Heart right ventricle (tissue), 16 donors: ENCODE results near the gene MTRF1L. TPM values are rescaled to one million over a fixed set of nuclear protein-coding genes. Genes with fewer than 3 reads are reported as not detected.

ENCODE experiments used
- ATAC-seq, 8 donors: fragments of 200-7000 bp; cut with Tn5 transposase; one replicate each; pipeline ENCODE4 v1.9.1; 2020; ENCODE audit warnings: mild to moderate bottlenecking in 8 of 8, moderate library complexity in 8 of 8, moderate number of reproducible peaks in 1 of 8
- DNase-seq, 2 donors: peaks; one replicate each; pipeline ENCODE4 v3.0.0-alpha.2; 2020
- H3K27ac ChIP-seq, 10 donors: fragments of 200-600 bp; sonication (generic) in 2 of 10; one replicate each; pipeline versions ENCODE4 v1.5.0 to v1.8.0; 2020 to 2022; ENCODE audit warnings: mild to moderate bottlenecking in 3 of 10
- H3K27me3 ChIP-seq, 7 donors: fragments of 200-600 bp; one replicate each; pipeline ENCODE4 v1.8.0; 2021 to 2022; ENCODE audit warnings: mild to moderate bottlenecking in 2 of 7
- H3K36me3 ChIP-seq, 9 donors: fragments of 200-600 bp; sonication (generic) in 1 of 9; one replicate each; pipeline versions ENCODE4 v1.5.0 to v1.8.0; 2020 to 2022; ENCODE audit warnings: mild to moderate bottlenecking in 2 of 9
- H3K4me1 ChIP-seq, 9 donors: fragments of 200-600 bp; sonication (generic) in 1 of 9; one replicate each; pipeline versions ENCODE4 v1.5.0 to v1.8.0; 2020 to 2022; ENCODE audit warnings: mild to moderate bottlenecking in 4 of 9
- H3K4me3 ChIP-seq, 10 donors: fragments of 200-600 bp; sonication (generic) in 2 of 10; one replicate each; pipeline versions ENCODE4 v1.5.0 to v1.8.0; 2020 to 2022; ENCODE audit warnings: mild to moderate bottlenecking in 7 of 10, moderate library complexity in 2 of 10
- H3K9me3 ChIP-seq, 11 donors: fragments of 200-600 bp in 10 of 11; sonication (generic) in 2 of 11; one replicate each; pipeline versions ENCODE4 v1.5.0 to v1.8.0; 2013 to 2022; ENCODE audit warnings: mild to moderate bottlenecking in 2 of 11, control low read depth in 1 of 11, moderate library complexity in 1 of 11
- CTCF ChIP-seq, 9 donors: fragments of 200-600 bp; sonication (generic) in 2 of 9; IDR thresholded peaks; one replicate each; pipeline versions ENCODE4 v1.5.0 to v1.8.0; 2021 to 2022; ENCODE audit warnings: antibody characterized with exemption in 9 of 9, mild to moderate bottlenecking in 5 of 9, moderate library complexity in 1 of 9
- WGBS, 2 donors: extraction: QIAGEN DNeasy Blood & Tissue Kit; methylation state at CpG; one replicate each; pipeline ENCODE4 v1.1.7; 2013; ENCODE audit warnings: inconsistent platforms in 1 of 2; 5-methylcytosine and 5-hydroxymethylcytosine counted together
- intact Hi-C, 10 donors: fragments of 100-400 bp; cut with DNase I; formaldehyde crosslinking; loops; one replicate each; pipeline versions ENCODE4 v1.11.1 to v1.14.2; 2022
- polyA plus RNA-seq, 2 donors: library from polyadenylated mRNA; stranded (reverse); fragments of 200-250 nt; gene quantifications; one replicate each; pipeline ENCODE4 v1.2.3, GENCODE V29; 2013
- total RNA-seq, 10 donors: library from RNA; stranded (reverse); fragmentation: NEBNext Ultra II Directional in 3 of 10; extraction: Animal tissue kit (Norgen Biotek cat#: 25700) in 3 of 10; gene quantifications; one replicate each; pipeline versions ENCODE4 v1.2.1 to v1.2.4, GENCODE V29; 2021 to 2023
- donor health status: Arrhythmogenic right ventricular cardiomyopathy.
- donor health status: ischemic (EF 13 %, LVEDD 7.1; RV severe dilation, severe dysfunction).
- donor health status: healthy with polysubstance abuse.
- donor health status: DM: no; HTN: yes; CAD: no.
- donor health status: DM: no; HTN: no; CAD: no.
- donor health status: ischemic (EF 25% LVEDD 6.9; RV normal size, moderate dysfunction).
- donor health status: ischemic (EF 25% LVEDD 5.7; RV mildly dilated, moderate dysfunction).
- donor health status: healthy.
- donor health status: DM: yes; HTN: yes; CAD: no.
- donor health status: Ischemic cardiomyopathy.
- donor health status: ischemic (EF 35%, LVEDD 5.7; RV mildly dilated, moderate dysfunction).
- donor health status: nonischemic (EF 11% LVEDD 7.7; RV severe dilation, severe dysfunction).
- donor health status: DM: yes; HTN: yes; CAD: no.
- donor health status: PGD.
- donor health status: ischemic (EF 29% LVEDD 5.4; RV normal size, mild dysfunction).
- donor health status: nonischemic (EF 23%, LVEDD 6.1; RV moderate dilation, normal function).

The MTRF1L gene
- total and polyA plus RNA-seq, 12 donors = 13.5 to 44.4 (median 26.1) TPM

GRCh38 chr6:152957796-152958195 lies 44.7 kb downstream of the MTRF1L start:
- ATAC-seq = no peak
- H3K27ac ChIP-seq = no peak overlapping the region
- H3K9me3 ChIP-seq = peaks cover 0 to 12% (median 0%) of the 10 kb centered on the region in 11 donors
- H3K4me1 ChIP-seq = no peaks in the 10 kb centered on the region
- H3K27me3 ChIP-seq = peaks cover 0 to 6% (median 0%) of the 10 kb centered on the region in 7 donors
- no peak for DNase-seq
- H3K36me3 ChIP-seq = no peaks in the 10 kb centered on the region
- intact Hi-C loops = loop anchor here in 3 of 10 donors (10.0 kb wide), 2 partner anchors 67 to 403 kb away; no protein-coding TSS in a partner anchor
- no peak for TF ChIP-seq CTCF (IDR thresholded peaks at IDR 0.05)
- no peak overlapping the region for H3K4me3 ChIP-seq
- 67 to 74% methylated on average over 1 of the region's 1 CpG for WGBS, 2 donors

- peaks cover 0 to 12% (median 0%) of the 10 kb centered on the region in 11 donors for H3K9me3 ChIP-seq
- peak in 1 of 9 donors; percentile 5 for TF ChIP-seq CTCF (IDR thresholded peaks at IDR 0.05)
- no peak for DNase-seq
- ATAC-seq = no peak
- no peak overlapping the region for H3K27ac ChIP-seq
- intact Hi-C loops = loop anchor here in 3 of 10 donors (5.0 to 10.0 kb wide), 3 partner anchors 68 to 400 kb away; no protein-coding TSS in a partner anchor
- H3K36me3 ChIP-seq = no peaks in the 10 kb centered on the region
- no peaks in the 10 kb centered on the region for H3K4me1 ChIP-seq
- no peak overlapping the region for H3K4me3 ChIP-seq
- H3K27me3 ChIP-seq = peaks cover 0 to 24% (median 0%) of the 10 kb centered on the region in 7 donors
- 67 to 69% methylated on average over 3 of the region's 3 CpGs for WGBS, 2 donors
Observed at GRCh38 chr6:152954443-152954842, 48.1 kb downstream of the MTRF1L start.

GRCh38 chr6:152952866-152953509 lies 49.5 kb downstream of the MTRF1L start:
- H3K27ac ChIP-seq = no peak overlapping the region
- TF ChIP-seq CTCF (IDR thresholded peaks at IDR 0.05) = peak in 7 of 9 donors; percentile 20 to 57 (median 52)
- DNase-seq (no peak), ATAC-seq (no peak)
- H3K4me3 ChIP-seq = no peak overlapping the region
- WGBS, 2 donors = 71 to 73% methylated on average over 7 of the region's 7 CpGs
- intact Hi-C loops = loop anchor here in 3 of 10 donors (5.0 to 10.0 kb wide), 3 partner anchors 69 to 398 kb away; no protein-coding TSS in a partner anchor
- H3K27me3 ChIP-seq = peaks cover 0 to 29% (median 0%) of the 10 kb centered on the region in 7 donors
- H3K9me3 ChIP-seq = peaks cover 0 to 12% (median 0%) of the 10 kb centered on the region in 11 donors
- H3K36me3 ChIP-seq = no peaks in the 10 kb centered on the region
- H3K4me1 ChIP-seq = peaks cover 0 to 8% (median 0%) of the 10 kb centered on the region in 9 donors

- Histone ChIP-seq H3K4me3 (no peak overlapping the region), H3K36me3 (no peaks in the 10 kb centered on the region), H3K4me1 (peaks cover 0 to 11% (median 0%) of the 10 kb centered on the region in 9 donors), H3K9me3 (peaks cover 0 to 12% (median 0%) of the 10 kb centered on the region in 11 donors), H3K27me3 (peaks cover 0 to 29% (median 0%) of the 10 kb centered on the region in 7 donors), H3K27ac (no peak overlapping the region)
- WGBS, 2 donors = 16 to 23% methylated on average over 1 of the region's 1 CpG
- DNase-seq = no peak
- no peak for ATAC-seq
- intact Hi-C loops = loop anchor here in 3 of 10 donors (5.0 to 10.0 kb wide), 3 partner anchors 70 to 397 kb away; no protein-coding TSS in a partner anchor
- TF ChIP-seq CTCF (IDR thresholded peaks at IDR 0.05) = no peak
Observed at GRCh38 chr6:152952045-152952444, 50.5 kb downstream of the MTRF1L start.
